Ishikawa (cell line): Measurements from ENCODE around the gene WDFY2.

ENCODE experiments used
- CEBPB ChIP-seq: IDR thresholded peaks from 2 replicates; pipeline ENCODE4 v1.6.1; 2012
- CREB1 ChIP-seq: IDR thresholded peaks from 2 replicates; pipeline ENCODE4 v1.6.1; 2012; ENCODE audit warnings: low read depth
- EGR1 ChIP-seq: IDR thresholded peaks from 2 replicates; pipeline ENCODE4 v1.6.1; 2012
- EP300 ChIP-seq: IDR thresholded peaks from 2 replicates; pipeline ENCODE4 v1.6.1; 2012; ENCODE audit warnings: borderline replicate concordance
- FOXM1 ChIP-seq: IDR thresholded peaks from 2 replicates; pipeline ENCODE4 v1.6.1; 2012; ENCODE audit warnings: low read depth, borderline replicate concordance
- MAX ChIP-seq: IDR thresholded peaks from 2 replicates; pipeline ENCODE4 v1.6.1; 2012
- NFIC ChIP-seq: IDR thresholded peaks from 2 replicates; pipeline ENCODE4 v1.6.1; 2012
- RAD21 ChIP-seq: IDR thresholded peaks from 2 replicates; pipeline ENCODE4 v1.6.1; 2012; ENCODE audit warnings: low read depth
- REST ChIP-seq: IDR thresholded peaks from 2 replicates; pipeline ENCODE4 v1.6.1; 2012; ENCODE audit warnings: low read depth, mild to moderate bottlenecking
- TAF1 ChIP-seq: IDR thresholded peaks from 2 replicates; pipeline ENCODE4 v1.6.1; 2012; ENCODE audit warnings: low read depth, mild to moderate bottlenecking
- TCF12 ChIP-seq: IDR thresholded peaks from 2 replicates; pipeline ENCODE4 v1.6.1; 2012; ENCODE audit warnings: low read depth
- TEAD4 ChIP-seq: IDR thresholded peaks from 2 replicates; pipeline ENCODE4 v1.6.1; 2012
- USF1 ChIP-seq: IDR thresholded peaks from 2 replicates; pipeline ENCODE4 v1.6.1; 2012
- YY1 ChIP-seq: IDR thresholded peaks from 2 replicates; pipeline ENCODE4 v1.6.1; 2012; ENCODE audit warnings: low read depth
- ZBTB7A ChIP-seq: IDR thresholded peaks from 2 replicates; pipeline ENCODE4 v1.6.1; 2012; ENCODE audit warnings: low read depth

The WDFY2 gene

GRCh38 chr13:51773515-51773914 lies 189.3 kb downstream of the WDFY2 start:
- TF ChIP-seq REST (no peak), YY1 (no peak), FOXM1 (no peak), CREB1 (no peak), USF1 (no peak), RAD21 (no peak), EP300 (no peak)

GRCh38 chr13:51776179-51776578 lies 191.9 kb downstream of the WDFY2 start:
- TF ChIP-seq CEBPB (no peak), YY1 (no peak), MAX (no peak), TEAD4 (no peak), CREB1 (no peak), ZBTB7A (no peak), EGR1 (no peak), EP300 (no peak), TAF1 (no peak), USF1 (no peak), FOXM1 (no peak), RAD21 (no peak)

GRCh38 chr13:51777921-51778320 lies 193.7 kb downstream of the WDFY2 start:
- TF ChIP-seq RAD21 (no peak), USF1 (no peak), REST (no peak), NFIC (no peak)

- no peak for TF ChIP-seq CREB1
- no peak for TF ChIP-seq USF1
- TF ChIP-seq MAX: no peak
- no peak for TF ChIP-seq ZBTB7A
- TF ChIP-seq TCF12: no peak
- TF ChIP-seq YY1: no peak
- no peak for TF ChIP-seq TAF1
- no peak for TF ChIP-seq FOXM1
- no peak for TF ChIP-seq RAD21
- TF ChIP-seq CEBPB: no peak
- no peak for TF ChIP-seq REST
- no peak for TF ChIP-seq TEAD4
- TF ChIP-seq EP300: no peak
- no peak for TF ChIP-seq NFIC
- no peak for TF ChIP-seq EGR1
Observed at GRCh38 chr13:51778392-51778791, 194.1 kb downstream of the WDFY2 start.
